ENCODE results near the gene TBC1D24.
"Not testable (repeated sequence)": the region's sequence is repeated elsewhere in the genome, so short reads cannot be mapped to it uniquely, and the experiment has no call there.

TBC1D24 gene

GRCh38 chr16:2429771-2430663, 44.9 kb upstream of the TBC1D24 start:
- Histone ChIP-seq H3K36me3 (replicated peaks; ENCODE audit: low read depth, low read length) (peaks cover 22% of the 10 kb centered on the region), H3K27ac (ENCODE audit: low read length) (peak overlapping the region; percentile 55), H3K4me1 (ENCODE audit: low read length) (peaks cover 18% of the 10 kb centered on the region), H2AFZ (ENCODE audit: low read depth, low read length) (peak overlapping the region; percentile 24; the same call in 1 of the 2 replicates), H3K27me3 (ENCODE audit: low read depth, low read length) (no peaks in the 10 kb centered on the region), H3K9me3 (ENCODE audit: insufficient read depth, low read length) (no peaks in the 10 kb centered on the region), H3K79me2 (ENCODE audit: low read length) (peaks cover 20% of the 10 kb centered on the region), H3K9ac (ENCODE audit: low read length) (peak overlapping the region; percentile 94), H3K4me3 (ENCODE audit: low read length) (peak overlapping the region; percentile 92), H3K4me2 (ENCODE audit: low read length) (peak overlapping the region; percentile 98), H4K20me1 (ENCODE audit: insufficient read depth, low read length) (peaks cover 14% of the 10 kb centered on the region)
- TF ChIP-seq EZH2phosphoT487 (IDR thresholded peaks at IDR 0.05; ENCODE audit: low read depth) (no peak), CTCF (IDR thresholded peaks at IDR 0.05; ENCODE audit: low read depth, low read length) (peak; percentile 42)

DNA sequence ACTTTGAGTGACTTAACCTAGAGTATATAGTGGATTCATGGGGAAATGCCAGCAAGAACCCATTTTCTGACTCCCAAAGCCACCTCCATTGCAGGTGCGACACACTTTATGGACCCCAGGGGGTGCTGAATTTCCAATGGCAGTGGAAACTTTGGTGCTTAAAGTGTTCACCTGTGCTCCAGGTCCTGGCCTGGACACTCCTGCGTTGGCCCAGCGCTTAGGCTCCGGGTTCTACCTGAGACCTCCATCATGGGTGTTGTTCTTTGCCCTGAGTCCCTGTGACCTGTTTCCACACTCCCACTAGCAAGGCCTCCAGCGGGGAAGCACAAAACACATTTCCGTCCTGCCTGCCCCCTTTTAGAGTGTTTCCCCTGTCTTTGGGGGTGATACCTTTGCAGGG, 42.6 kb upstream of the TBC1D24 start:
- H3K27me3 ChIP-seq (ENCODE audit: low read depth, low read length) = no peaks in the 10 kb centered on the region
- no peak overlapping the region for H3K4me3 ChIP-seq (ENCODE audit: low read length)
- no peaks in the 10 kb centered on the region for H3K9me3 ChIP-seq (ENCODE audit: insufficient read depth, low read length)
- H4K20me1 ChIP-seq (ENCODE audit: insufficient read depth, low read length) = peaks cover 14% of the 10 kb centered on the region
- H3K79me2 ChIP-seq (ENCODE audit: low read length) = peaks cover 20% of the 10 kb centered on the region
- H3K9ac ChIP-seq (ENCODE audit: low read length) = no peak overlapping the region
- no peak overlapping the region for H2AFZ ChIP-seq (ENCODE audit: low read depth, low read length)
- TF ChIP-seq CTCF (IDR thresholded peaks at IDR 0.05; ENCODE audit: low read depth, low read length) (no peak), EZH2phosphoT487 (IDR thresholded peaks at IDR 0.05; ENCODE audit: low read depth) (no peak)
- no peak overlapping the region for H3K4me2 ChIP-seq (ENCODE audit: low read length)
- no peak overlapping the region for H3K27ac ChIP-seq (ENCODE audit: low read length)
- peaks cover 38% of the 10 kb centered on the region for H3K36me3 ChIP-seq (replicated peaks; ENCODE audit: low read depth, low read length)
- peaks cover 18% of the 10 kb centered on the region for H3K4me1 ChIP-seq (ENCODE audit: low read length)

- Histone ChIP-seq H3K4me1 (ENCODE audit: low read length) (peaks cover 15% of the 10 kb centered on the region), H4K20me1 (ENCODE audit: insufficient read depth, low read length) (peaks cover 14% of the 10 kb centered on the region), H3K27me3 (ENCODE audit: low read depth, low read length) (no peaks in the 10 kb centered on the region), H3K36me3 (replicated peaks; ENCODE audit: low read depth, low read length) (peaks cover 44% of the 10 kb centered on the region), H3K9me3 (ENCODE audit: insufficient read depth, low read length) (no peaks in the 10 kb centered on the region), H3K9ac (ENCODE audit: low read length) (no peak overlapping the region), H3K79me2 (ENCODE audit: low read length) (peaks cover 20% of the 10 kb centered on the region), H3K4me2 (ENCODE audit: low read length) (no peak overlapping the region), H3K4me3 (ENCODE audit: low read length) (no peak overlapping the region), H3K27ac (ENCODE audit: low read length) (no peak overlapping the region), H2AFZ (ENCODE audit: low read depth, low read length) (no peak overlapping the region)
- no peak for TF ChIP-seq EZH2phosphoT487 (IDR thresholded peaks at IDR 0.05; ENCODE audit: low read depth)
- no peak for TF ChIP-seq CTCF (IDR thresholded peaks at IDR 0.05; ENCODE audit: low read depth, low read length)
These were observed 42.0 kb upstream of the TBC1D24 start for GRCh38 chr16:2432801-2433505.

DNA sequence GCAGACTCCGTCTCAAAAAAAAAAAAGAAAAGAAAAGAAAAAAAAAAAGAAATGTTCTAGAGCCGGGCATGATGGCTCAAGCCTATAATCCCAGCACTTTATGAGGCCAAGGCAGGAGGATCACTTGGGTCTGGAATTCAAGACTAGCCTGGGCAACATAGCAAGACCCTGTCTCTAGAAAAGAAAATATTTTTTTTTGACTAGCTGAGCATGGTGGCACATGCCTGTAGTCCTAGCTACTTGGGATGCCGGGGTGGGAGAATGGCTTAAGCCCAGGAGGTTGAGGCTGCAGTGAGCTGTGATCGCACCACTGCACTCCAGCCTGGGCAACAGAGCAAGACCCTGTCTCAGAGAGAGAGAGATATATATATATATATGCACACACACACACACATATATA, 39.7 kb upstream of the TBC1D24 start:
- not testable (repeated sequence) for H3K4me3 ChIP-seq (ENCODE audit: low read length); H3K9ac ChIP-seq (ENCODE audit: low read length); H3K4me1 ChIP-seq (ENCODE audit: low read length); H3K9me3 ChIP-seq (ENCODE audit: insufficient read depth, low read length); H2AFZ ChIP-seq (ENCODE audit: low read depth, low read length); H3K27ac ChIP-seq (ENCODE audit: low read length); H3K27me3 ChIP-seq (ENCODE audit: low read depth, low read length); H3K4me2 ChIP-seq (ENCODE audit: low read length)
- H3K79me2 ChIP-seq (ENCODE audit: low read length) = peaks cover 11% of the 10 kb centered on the region
- peaks cover 10% of the 10 kb centered on the region for H4K20me1 ChIP-seq (ENCODE audit: insufficient read depth, low read length)
- H3K36me3 ChIP-seq (replicated peaks; ENCODE audit: low read depth, low read length) = peaks cover 54% of the 10 kb centered on the region
